AG04450 (cell line): ENCODE measurements around the gene NEURL1B. TPM values are rescaled to one million over a fixed set of nuclear protein-coding genes. Genes with fewer than 3 reads are reported as not detected.

Experiments
- CTCF ChIA-PET: fragments of 300-600, 350-600 bp; formaldehyde crosslinking; extraction: SDS; loops from one replicate; lab custom pipeline; 2022; ENCODE audit warnings: antibody characterized with exemption, inconsistent platforms; lab: Charles Lee
- POLR2A ChIA-PET: fragments of 350-600 bp; formaldehyde crosslinking; extraction: SDS; loops from one replicate; lab custom pipeline; 2021; ENCODE audit warnings: antibody characterized with exemption, inconsistent platforms; lab: Yijun Ruan, JAX
- DNase-seq: peaks from one replicate; pipeline ENCODE4 v3.0.0-alpha.2; 2011; ENCODE audit warnings: low read depth, low spot score
- H3K27ac ChIP-seq: one replicate; pipeline ENCODE4 v1.5.1; 2012; ENCODE audit warnings: low read depth, low read length, control low read depth
- H3K27me3 ChIP-seq: one replicate; pipeline ENCODE4 v1.6.0; 2012; ENCODE audit warnings: low read length; ENCODE audit not compliant: control insufficient read depth, insufficient read depth
- H3K4me3 ChIP-seq: 2 replicates; pipeline ENCODE4 v1.5.1; 2011; ENCODE audit warnings: mild to moderate bottlenecking, low read depth, low read length, control low read depth
- H3K9me3 ChIP-seq: 2 replicates; pipeline ENCODE4 v1.5.1; 2012; ENCODE audit warnings: low read length; ENCODE audit not compliant: control insufficient read depth, insufficient read depth
- CTCF ChIP-seq: IDR thresholded peaks from 2 replicates; pipeline ENCODE4 v1.5.1; 2011; ENCODE audit warnings: low read depth, low read length, control low read depth, inconsistent platforms
- polyA plus RNA-seq: library from polyadenylated mRNA; depleted of rRNA; stranded (reverse); fragments of >200 nt; gene quantifications from 2 replicates; pipeline ENCODE4 v1.2.3, GENCODE V29; 2011

NEURL1B gene
- polyA plus RNA-seq, 1 experiment = 1.8 TPM

DNA sequence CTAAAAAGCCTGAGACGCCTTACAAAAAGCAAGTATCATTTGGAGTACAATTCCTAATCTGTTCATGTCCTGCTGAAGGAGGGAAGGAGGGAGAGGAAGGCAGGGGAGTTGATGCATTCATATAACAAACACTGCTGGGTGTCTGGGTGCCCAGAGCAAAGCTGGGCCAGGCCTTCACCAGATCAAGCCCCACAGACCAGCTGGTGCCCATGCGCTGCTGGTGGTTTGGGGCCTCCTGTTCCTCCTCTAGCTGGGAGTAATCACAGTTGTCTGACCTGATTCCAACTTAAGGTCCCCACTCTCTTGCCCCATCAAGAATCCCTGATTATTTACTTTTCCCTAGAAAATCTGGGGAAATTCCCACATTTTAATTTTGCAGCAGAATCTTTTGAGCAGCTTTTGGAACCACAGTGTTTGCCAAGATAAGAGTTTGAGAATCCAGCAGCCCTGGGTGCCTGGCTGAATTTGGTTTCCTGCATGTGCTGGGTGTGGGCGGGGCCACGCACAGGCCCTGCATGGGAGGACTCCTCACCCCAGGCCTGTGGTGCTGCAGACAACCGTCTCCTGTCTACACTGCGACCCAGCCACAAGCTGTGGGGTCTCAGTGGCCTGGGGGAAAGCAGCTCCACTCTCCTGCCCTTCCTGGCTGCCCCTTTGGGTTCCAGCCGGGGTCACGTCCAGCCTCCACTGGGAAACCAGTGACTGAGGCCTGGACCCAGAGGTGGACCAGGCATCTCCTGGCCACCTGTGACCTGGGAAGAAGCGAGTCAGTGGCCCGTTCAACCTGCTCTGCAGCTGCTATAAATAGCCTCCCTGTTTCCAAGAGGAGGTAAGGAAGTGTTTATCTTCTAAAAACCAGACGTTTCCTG is 47.5 kb downstream of the NEURL1B start:
- Histone ChIP-seq H3K9me3 (no peaks in the 10 kb centered on the region; the same call in 1 of the 2 replicates), H3K4me3 (no peak overlapping the region), H3K27me3 (no peaks in the 10 kb centered on the region), H3K27ac (no peak overlapping the region)
- ChIA-PET CTCF (interaction anchor here (3.6 kb wide), 1 partner anchor 8 kb away, joined by 18 read pairs; no protein-coding TSS in a partner anchor), POLR2A (no interaction called here)
- no peak for TF ChIP-seq CTCF
- no peak for DNase-seq

DNA sequence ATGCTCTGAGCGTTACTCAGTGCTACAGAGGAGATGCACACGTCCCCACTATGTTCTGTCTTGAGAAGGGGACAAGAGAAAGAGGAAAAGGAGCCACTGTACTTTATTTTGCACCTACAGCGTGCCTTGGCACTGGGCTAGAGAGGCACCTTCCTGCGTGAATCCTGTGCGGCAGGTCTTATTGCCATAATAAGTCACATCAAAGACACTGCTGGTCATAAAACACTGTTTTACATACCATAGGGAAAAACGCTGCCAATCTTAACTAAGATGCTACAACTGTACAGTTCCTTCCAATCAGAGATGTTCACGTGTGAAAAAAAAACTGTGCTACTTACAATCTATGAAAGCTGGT is 48.1 kb downstream of the NEURL1B start:
- TF ChIP-seq CTCF = no peak
- CTCF ChIA-PET = no interaction called here
- Histone ChIP-seq H3K27ac (no peak overlapping the region), H3K4me3 (no peak overlapping the region), H3K9me3 (no peaks in the 10 kb centered on the region; the same call in 1 of the 2 replicates), H3K27me3 (no peaks in the 10 kb centered on the region)
- POLR2A ChIA-PET = no interaction called here
- no peak for DNase-seq

GRCh38 chr5:172689801-172690200 is 48.7 kb downstream of the NEURL1B start:
- no peak for DNase-seq
- H3K27me3 ChIP-seq = no peaks in the 10 kb centered on the region
- no peak overlapping the region for H3K4me3 ChIP-seq
- no peak for TF ChIP-seq CTCF
- ChIA-PET POLR2A (no interaction called here), CTCF (no interaction called here)
- no peak overlapping the region for H3K27ac ChIP-seq
- no peaks in the 10 kb centered on the region; the same call in 1 of the 2 replicates for H3K9me3 ChIP-seq

DNA sequence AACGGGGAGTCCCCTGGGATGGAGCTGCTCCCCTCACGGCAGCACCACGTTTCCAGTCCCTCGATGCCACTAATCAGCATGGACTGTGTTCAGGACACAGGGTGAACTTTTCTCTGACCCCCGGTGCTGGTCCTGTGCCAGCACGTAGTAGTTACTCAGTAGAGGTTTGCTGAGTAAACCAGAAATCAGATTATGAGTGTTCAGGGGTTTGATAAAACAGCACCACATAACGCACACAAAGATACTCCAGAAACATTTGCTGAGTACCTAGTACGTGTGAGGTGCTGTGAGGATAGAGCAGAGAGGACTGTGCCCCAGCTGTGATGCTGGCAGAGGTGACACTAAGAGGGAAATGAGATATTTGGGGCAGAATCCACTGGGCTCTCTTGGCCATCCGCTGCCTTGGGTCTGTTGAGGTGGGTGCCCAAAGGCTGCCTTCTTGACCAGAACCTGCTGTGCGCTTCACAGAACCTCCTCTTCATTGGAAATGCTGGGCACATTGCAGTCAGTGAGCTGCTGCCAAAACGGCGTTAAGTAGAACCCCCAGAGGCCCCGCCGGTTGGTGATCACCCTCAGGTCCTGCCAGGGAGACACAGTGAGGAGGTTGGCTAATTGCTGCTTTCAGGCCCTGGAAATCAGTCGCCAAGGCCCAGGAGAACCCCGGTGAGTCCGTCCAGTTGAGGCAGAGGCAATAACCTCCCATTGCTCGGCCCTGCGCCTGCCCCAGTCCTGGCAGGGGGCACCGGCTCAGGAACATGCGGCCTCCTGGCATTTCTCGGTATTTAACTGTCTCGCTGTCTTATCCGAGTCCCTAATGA is 49.4 kb downstream of the NEURL1B start:
- no peak for DNase-seq
- CTCF ChIA-PET = no interaction called here
- no peak for TF ChIP-seq CTCF

More for the DNA sequence above, 49.4 kb downstream of the NEURL1B start:
- POLR2A ChIA-PET = no interaction called here
- H3K27me3 ChIP-seq = no peaks in the 10 kb centered on the region
- H3K9me3 ChIP-seq = no peaks in the 10 kb centered on the region; the same call in 1 of the 2 replicates
- H3K27ac ChIP-seq = no peak overlapping the region
- H3K4me3 ChIP-seq = no peak overlapping the region
